Panc1 (cell line): ENCODE data around the gene PTPRZ1.

Experiments
- TF ChIP-seq, protein P1 (sequence below): fragments of 450-650 bp; IDR thresholded peaks from 2 replicates; pipeline ENCODE4 v1.5.1; 2017; ENCODE audit warnings: mild to moderate bottlenecking
- TF ChIP-seq, protein P2 (sequence below), 2 experiments: IDR thresholded peaks; 2 replicates each; pipeline ENCODE4 v1.6.1; 2011 to 2012; ENCODE audit warnings: low read depth in 2 of 2, control low read depth in 1 of 2, low read length in 1 of 2, mild to moderate bottlenecking in 1 of 2, moderate library complexity in 1 of 2; ENCODE audit not compliant: insufficient read depth in 1 of 2

DNA sequence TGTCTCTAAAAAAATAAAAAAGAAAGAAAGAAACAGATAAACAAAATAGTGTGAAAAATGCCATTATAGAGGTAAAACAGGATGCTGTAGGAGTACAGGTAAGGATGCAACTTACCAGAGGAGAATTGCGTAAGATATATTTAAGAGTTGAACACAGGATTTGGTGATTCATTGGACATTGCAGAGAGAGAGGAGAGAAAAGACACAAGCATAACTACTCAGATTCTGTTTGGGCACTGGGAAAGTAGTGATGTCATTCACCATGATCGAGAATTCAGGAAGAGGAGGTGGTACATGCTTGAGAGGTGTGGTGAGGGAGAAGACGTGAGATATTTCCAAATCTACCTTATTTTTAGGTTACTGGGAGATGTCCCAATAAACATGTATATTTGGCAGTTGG, 173.4 kb downstream of the PTPRZ1 start:
- TF ChIP-seq, protein P1, sequence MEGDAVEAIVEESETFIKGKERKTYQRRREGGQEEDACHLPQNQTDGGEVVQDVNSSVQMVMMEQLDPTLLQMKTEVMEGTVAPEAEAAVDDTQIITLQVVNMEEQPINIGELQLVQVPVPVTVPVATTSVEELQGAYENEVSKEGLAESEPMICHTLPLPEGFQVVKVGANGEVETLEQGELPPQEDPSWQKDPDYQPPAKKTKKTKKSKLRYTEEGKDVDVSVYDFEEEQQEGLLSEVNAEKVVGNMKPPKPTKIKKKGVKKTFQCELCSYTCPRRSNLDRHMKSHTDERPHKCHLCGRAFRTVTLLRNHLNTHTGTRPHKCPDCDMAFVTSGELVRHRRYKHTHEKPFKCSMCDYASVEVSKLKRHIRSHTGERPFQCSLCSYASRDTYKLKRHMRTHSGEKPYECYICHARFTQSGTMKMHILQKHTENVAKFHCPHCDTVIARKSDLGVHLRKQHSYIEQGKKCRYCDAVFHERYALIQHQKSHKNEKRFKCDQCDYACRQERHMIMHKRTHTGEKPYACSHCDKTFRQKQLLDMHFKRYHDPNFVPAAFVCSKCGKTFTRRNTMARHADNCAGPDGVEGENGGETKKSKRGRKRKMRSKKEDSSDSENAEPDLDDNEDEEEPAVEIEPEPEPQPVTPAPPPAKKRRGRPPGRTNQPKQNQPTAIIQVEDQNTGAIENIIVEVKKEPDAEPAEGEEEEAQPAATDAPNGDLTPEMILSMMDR: no peak
- TF ChIP-seq, protein P2, sequence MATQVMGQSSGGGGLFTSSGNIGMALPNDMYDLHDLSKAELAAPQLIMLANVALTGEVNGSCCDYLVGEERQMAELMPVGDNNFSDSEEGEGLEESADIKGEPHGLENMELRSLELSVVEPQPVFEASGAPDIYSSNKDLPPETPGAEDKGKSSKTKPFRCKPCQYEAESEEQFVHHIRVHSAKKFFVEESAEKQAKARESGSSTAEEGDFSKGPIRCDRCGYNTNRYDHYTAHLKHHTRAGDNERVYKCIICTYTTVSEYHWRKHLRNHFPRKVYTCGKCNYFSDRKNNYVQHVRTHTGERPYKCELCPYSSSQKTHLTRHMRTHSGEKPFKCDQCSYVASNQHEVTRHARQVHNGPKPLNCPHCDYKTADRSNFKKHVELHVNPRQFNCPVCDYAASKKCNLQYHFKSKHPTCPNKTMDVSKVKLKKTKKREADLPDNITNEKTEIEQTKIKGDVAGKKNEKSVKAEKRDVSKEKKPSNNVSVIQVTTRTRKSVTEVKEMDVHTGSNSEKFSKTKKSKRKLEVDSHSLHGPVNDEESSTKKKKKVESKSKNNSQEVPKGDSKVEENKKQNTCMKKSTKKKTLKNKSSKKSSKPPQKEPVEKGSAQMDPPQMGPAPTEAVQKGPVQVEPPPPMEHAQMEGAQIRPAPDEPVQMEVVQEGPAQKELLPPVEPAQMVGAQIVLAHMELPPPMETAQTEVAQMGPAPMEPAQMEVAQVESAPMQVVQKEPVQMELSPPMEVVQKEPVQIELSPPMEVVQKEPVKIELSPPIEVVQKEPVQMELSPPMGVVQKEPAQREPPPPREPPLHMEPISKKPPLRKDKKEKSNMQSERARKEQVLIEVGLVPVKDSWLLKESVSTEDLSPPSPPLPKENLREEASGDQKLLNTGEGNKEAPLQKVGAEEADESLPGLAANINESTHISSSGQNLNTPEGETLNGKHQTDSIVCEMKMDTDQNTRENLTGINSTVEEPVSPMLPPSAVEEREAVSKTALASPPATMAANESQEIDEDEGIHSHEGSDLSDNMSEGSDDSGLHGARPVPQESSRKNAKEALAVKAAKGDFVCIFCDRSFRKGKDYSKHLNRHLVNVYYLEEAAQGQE (IDR thresholded peaks at IDR 0.05; ENCODE audit: insufficient read depth in 1 of 2, low read depth in 2 of 2, low read length in 1 of 2): no peak
